GM19397 (cell line): Measurements from ENCODE around the gene NTF3.

Experiments
- ATAC-seq: cut with Tn5 transposase; IDR thresholded peaks from one replicate; pipeline ENCODE4 v1.9.1; 2021; ENCODE audit warnings: mild to moderate bottlenecking, moderate library complexity; ENCODE audit not compliant: unreplicated experiment

NTF3 gene

DNA sequence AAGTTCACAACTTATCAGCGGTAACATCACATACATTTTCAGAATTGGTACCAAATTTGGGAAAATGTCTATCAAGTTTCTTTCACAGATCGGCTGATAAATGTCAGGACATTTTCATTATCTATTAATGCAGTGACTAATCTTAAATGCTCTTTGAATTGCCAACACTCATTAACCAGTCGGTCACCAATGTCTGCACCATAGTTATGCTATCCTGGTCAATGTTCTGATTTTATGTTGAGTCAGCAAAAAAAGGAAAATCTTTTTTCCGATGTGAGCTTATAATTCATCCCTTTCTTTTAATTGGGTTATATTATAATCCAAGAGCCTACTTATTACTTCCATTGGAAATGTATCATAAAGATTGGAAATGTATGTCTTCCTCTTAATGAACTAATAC lies 77.2 kb downstream of the NTF3 start:
- no peak for ATAC-seq

- ATAC-seq = no peak
Observed at GRCh38 chr12:5509557-5509956, 77.6 kb downstream of the NTF3 start.

DNA sequence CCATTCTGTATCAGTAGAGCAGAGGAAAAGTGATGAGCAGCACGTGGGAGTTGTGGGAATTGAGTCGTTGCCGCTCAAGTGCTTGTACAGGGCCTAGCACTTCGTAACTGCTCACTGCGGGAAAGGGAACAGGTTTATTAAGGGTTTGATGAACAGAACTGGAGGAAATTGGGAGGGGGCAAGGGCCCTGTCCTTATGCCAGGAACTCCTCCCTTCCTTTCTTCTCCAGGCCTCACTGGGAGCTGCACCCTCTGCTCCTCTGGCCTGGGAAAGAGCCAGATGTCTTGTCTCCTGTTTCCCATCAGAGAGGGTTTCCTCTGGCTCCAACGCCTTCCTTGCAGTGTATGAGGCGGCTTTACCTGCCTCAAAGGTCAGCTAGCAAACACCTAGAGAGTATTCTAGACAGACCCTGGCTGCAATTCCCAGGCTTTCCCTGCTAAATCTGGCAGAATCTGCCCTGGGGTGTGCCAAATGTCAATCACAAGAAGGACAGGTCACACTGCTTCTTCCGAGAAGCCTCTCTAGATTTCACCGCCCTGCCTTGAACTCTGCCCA lies 78.4 kb downstream of the NTF3 start:
- no peak for ATAC-seq

DNA sequence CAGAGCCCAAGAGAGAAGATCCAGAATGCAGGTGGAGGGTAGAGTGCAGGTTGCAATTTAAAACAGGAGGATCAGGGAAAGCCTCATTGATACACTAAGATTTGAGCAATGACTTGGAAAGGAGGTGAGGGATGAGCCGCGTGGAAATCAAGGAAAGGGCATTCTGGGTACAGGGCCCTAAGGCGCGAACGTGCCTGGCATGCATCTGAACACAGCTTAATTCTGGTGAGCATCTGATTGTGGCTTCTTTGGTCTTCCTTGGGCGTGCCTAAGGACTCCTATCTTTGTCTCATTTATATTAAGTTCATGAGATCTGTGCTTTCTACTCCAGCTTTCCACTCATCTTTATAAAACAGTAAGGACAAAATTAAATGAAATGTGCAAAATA lies 79.3 kb downstream of the NTF3 start:
- no peak for ATAC-seq

DNA sequence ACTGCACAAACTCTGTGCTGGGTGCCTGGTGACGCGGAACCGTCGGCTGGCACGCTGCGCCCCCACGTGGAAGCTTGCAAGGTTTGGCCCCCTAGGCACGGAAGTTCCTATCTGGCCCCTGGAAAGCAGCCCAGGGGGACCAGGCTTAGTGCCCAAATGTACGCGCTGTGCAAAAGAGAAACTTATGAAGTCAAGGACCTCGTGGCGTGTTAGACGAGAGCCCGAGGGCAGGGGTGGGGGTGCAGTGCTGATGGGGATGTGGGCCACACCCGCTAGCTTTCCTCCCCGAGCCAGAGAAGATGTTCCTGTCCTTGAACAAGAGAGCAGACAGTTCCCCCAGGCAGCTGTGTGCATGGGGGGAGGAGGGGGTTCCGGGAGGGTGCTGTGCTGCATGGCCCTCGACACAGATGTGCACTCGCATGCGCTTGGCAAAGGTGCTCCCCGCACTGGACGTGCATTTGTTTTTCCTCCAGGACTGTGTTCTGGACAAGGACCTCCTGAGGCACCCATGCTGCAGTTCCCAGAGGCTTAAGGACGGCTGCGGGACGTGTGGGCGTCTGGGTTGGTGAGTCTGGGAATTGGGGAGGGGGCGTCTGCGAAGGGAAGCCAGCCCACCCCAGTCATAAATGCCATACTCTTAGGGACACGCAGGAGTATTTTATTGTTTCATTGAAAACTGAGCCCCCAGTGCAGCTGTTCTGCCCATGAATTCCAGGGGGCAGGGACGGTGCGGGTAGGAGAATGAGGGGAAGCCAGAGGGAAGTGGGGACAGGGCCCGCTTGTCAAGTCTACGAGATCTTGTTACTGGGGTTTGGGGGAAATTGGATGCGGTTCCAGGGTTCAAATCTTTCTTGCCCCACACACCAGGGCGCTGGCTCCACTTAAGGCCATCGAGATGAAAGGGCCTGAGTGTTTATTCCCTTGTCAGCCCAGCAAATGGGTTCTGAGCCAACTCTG lies 80.0 kb downstream of the NTF3 start:
- no peak for ATAC-seq

GRCh38 chr12:5512601-5512970 lies 80.7 kb downstream of the NTF3 start:
- ATAC-seq = no peak

DNA sequence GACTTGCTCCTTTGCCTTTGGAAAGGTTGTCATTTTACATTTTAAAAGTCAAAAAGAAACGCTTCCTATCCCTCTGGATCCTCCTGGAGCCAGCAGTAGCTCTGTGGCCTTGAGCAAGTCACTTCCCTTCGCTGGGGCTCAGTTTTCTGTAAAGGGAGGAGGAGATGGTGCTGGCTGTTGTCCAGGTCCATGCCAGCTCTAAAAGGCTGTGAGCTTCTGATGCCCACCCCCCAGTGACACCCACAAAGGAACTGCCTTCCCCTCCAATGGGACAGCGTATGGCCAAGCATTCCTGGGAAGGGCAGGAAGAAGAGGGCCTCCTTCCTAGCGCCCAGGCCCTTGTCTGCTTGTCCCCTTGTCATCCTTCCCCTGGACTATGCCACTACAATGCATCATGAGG lies 81.5 kb downstream of the NTF3 start:
- ATAC-seq = no peak

DNA sequence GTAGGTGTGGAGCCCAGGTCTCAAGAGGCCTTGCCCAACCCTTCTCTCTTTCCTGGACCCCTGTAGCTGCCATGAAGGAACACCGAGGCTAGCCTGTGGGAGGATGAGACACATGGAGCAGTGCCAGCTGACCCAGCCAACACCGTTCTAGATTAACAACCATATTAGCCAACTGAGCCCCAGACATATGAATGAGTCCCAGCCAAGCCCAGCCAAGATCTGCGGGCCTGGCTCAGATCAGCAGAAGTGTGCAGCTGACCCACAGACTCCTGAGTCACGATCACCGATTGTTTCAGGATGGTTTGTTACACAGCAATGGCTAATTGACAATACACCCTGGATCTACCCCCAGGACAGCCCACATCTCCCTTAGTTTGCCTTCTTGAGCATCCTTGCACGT lies 82.1 kb downstream of the NTF3 start:
- no peak for ATAC-seq

- ATAC-seq = no peak
Observed at GRCh38 chr12:5514545-5514944, 82.6 kb downstream of the NTF3 start.

DNA sequence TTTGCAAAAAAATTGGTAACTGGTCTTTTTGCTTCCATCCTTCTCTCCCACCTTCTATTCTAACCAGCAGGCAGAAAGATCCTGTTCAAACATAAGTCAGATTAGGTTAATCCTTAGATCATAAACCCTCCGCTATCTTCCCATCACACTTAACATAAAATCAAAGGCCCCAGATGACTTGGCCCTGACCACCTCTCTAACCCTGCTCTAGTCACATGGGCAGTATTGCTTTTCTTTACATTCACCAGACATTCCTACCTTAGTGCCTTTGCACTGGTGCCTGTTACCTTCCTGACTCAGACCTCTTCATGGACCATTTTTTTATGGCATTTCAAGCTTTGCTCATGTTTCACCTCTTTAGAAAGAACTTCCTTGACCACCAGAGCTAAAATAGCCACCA lies 83.5 kb downstream of the NTF3 start:
- ATAC-seq = no peak

DNA sequence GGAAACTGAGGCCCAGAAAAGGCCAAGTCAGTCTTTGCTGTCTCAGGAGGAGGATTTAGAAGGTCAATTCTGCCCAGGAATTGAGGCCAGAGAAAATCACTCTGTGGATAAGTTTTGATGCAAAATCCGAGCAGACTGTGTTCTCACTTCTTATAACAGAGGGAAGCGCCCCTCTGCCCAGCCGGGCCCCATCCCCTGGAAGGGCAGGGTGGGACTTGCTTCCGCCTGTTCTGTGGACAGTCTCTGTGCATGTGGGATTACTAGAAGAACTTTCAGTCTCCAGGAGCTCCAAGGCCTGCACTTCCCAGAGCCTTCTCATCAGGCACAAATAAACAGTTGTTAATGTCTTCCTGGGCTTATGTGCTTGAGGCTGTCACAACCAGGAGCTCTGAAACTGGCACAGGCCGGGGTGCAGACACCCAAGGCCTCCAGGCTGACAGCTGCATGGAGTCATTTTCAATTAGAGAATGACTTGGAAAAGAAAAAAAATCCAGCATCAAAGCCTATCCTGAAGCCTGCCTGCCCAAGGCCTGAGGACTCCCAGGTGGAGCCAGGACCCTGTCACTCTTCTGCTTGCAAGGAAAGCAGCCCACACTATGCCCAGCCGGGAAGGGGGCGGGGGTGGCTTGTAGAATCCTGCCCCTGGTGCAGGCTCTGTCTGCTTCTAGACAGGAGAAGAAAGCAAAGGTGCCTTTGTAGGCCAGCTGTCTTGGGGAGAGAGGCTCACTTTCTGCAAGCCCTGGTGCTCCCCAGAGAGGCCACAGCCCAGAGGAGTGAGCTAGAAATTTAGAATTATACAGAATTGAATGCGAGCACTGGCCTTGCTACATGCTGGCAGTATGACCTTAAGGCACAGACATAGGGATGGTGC lies 84.7 kb downstream of the NTF3 start:
- no peak for ATAC-seq

DNA sequence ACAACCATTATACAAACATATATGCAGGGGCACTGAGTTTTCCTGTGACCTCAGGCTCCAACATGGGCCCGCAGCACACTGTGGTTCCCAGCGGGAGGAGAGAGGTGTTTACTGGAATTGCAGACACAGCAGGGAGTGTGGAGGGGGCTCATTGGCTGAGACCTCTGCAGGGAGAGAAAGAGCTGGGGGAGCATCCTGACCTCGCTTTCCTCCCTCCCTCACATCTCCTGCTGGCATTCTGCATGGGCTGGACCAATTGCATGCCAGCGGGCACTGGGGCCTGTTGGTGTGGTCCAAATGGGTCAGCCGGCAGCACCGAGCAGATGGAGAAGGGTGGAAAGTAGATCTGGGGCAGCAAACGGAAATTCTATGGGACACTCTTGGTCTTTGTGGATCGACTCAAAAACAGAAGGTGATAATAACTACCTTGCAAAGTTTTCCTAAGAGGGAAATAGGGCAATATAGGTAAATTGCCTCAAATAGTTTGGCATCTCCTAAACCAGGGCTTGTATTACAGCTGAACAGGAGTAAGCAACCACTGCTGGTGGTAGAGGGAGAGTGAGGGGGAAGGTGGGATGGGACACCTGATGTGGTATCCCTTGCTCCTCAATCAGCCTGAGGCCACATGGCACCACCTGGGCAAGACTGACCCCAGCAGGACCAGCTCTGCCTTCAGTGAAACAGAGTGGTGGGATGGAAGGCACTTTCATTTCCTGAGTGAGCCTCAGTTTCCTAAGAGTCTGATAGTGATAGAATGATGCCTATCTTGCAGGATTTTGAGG lies 86.9 kb downstream of the NTF3 start:
- ATAC-seq = no peak

- no peak for ATAC-seq
Observed at GRCh38 chr12:5520037-5520436, 88.1 kb downstream of the NTF3 start.

GRCh38 chr12:5520831-5521230 lies 88.9 kb downstream of the NTF3 start:
- no peak for ATAC-seq

- ATAC-seq = no peak
Observed at GRCh38 chr12:5521456-5522325, 89.8 kb downstream of the NTF3 start.

DNA sequence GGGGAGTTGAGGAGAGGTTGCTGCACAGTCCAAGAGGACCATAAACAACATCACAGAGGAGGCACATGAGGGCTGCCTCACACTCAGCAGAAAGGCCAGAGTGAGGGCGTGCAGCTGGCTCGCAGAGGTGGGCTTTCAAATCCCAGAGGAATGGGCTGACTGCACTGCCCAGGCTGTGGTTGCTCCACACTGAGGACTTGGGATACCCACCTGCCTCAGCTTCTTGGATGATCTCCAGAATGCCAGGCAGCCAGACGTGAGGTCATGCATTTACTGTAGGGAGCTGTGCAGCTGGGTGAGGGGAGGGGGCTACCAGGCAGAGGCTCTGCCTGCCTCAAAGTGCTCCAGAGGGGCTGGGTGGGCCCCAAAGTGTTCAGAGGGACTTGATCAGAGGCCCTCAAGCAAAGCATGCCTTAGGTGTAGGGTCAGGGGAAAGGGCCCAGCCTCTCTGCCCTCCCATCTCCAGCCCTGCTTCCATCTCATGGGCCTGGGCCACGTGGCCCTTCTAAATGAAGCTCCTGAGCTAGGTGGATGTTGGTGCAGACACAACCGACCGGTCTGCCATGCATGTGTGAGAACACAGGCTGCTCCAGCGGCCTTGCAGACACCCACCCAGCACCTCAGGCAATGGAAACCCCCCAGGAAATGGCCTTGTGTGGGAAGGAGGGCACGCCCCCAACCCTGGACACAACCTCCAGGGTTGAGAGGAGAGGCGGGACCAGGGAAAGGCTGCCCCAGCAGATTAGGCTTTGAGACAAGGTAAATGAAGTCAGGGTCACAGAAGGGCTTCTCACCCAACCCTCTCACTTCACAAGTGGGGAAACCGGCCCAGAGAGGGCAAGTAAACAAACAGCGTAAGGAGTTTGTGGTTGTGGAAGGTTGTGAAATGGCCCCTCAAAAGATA lies 90.8 kb downstream of the NTF3 start:
- no peak for ATAC-seq

DNA sequence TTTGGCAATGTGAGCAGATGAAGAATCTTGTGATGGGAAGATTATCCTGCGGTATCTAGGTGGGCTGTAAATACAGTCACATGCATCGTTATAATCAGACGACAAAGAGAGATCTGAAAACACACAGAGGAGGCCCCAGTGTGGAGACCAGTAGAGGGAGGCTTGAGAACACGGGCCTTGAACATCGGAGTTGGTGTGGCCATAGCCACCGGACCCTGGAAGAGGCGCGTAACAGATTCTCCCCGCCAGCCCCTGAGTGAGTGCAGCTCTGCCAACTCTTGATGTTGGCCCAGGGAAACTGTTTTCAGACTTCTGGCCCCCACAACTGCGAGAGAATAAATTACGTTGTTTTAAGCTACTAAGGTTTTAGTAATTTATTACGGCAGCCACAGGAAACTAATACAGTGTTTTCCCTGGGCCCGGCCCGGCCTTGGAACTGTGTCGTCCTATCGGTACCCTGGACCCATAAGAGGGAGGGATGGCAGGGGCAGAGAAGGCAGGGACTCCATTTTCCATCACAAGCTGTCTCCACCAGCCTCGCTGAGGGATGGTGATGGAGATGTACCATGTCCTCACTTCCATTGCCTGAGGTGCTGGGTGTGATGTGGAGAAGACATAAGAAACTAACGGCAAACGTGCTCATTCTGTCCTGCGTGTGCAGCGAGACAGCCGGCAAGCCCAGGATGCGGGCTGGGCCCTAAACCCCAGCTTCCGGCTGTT lies 91.6 kb downstream of the NTF3 start:
- ATAC-seq = no peak

GRCh38 chr12:5524116-5524768 lies 92.3 kb downstream of the NTF3 start:
- no peak for ATAC-seq
